ENCODE data around the gene ACTR3. TPM values are rescaled to one million over a fixed set of nuclear protein-coding genes. Genes with fewer than 3 reads are reported as not detected.

The ACTR3 gene
- total RNA-seq, 2 experiments from 2014 or later = 442 to 449 TPM

DNA sequence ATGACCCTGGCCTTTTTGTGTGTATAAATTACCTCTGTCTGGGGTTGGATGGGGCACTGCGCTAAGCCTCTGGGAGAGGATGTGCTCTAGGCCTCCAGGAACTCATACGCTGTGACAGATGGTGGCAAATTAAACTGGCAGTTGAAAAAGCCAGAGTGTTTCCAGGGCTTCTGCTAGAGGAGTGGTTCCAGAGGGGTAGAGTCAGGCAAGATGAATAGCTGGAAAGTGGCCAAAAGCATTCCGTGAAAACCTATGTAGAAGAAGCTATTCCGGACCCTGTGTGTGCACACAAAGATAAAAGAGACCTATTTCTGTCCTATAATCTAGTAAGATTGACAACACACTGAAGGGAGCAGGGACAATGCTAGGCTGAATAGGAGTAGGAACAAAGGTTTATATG is 84.8 kb downstream of the ACTR3 start:
- Mint-ChIP-seq H3K27ac (no peak overlapping the region), H3K4me1 (ENCODE audit: low read depth) (peaks cover 11% of the 10 kb centered on the region), H3K9me3 (no peaks in the 10 kb centered on the region), H3K27me3 (no peaks in the 10 kb centered on the region), H3K36me3 (ENCODE audit: low read depth) (peaks cover 12% of the 10 kb centered on the region), H3K4me3 (no peak overlapping the region)
- intact Hi-C loops (cut with micrococcal nuclease) = loop anchor here (5.0 kb wide), 1 partner anchor 82 kb away; the partner anchor contains the start of gene ACTR3
- CTCF ChIA-PET = interaction anchor here (1.2 kb wide), 1 partner anchor 45 kb away, joined by 3 read pairs; no protein-coding TSS in a partner anchor
- TF ChIP-seq, protein P1, sequence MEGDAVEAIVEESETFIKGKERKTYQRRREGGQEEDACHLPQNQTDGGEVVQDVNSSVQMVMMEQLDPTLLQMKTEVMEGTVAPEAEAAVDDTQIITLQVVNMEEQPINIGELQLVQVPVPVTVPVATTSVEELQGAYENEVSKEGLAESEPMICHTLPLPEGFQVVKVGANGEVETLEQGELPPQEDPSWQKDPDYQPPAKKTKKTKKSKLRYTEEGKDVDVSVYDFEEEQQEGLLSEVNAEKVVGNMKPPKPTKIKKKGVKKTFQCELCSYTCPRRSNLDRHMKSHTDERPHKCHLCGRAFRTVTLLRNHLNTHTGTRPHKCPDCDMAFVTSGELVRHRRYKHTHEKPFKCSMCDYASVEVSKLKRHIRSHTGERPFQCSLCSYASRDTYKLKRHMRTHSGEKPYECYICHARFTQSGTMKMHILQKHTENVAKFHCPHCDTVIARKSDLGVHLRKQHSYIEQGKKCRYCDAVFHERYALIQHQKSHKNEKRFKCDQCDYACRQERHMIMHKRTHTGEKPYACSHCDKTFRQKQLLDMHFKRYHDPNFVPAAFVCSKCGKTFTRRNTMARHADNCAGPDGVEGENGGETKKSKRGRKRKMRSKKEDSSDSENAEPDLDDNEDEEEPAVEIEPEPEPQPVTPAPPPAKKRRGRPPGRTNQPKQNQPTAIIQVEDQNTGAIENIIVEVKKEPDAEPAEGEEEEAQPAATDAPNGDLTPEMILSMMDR (IDR thresholded peaks at IDR 0.05) = no peak
- ATAC-seq (no peak), DNase-seq (no peak)
- POLR2A ChIA-PET = no interaction called here

DNA sequence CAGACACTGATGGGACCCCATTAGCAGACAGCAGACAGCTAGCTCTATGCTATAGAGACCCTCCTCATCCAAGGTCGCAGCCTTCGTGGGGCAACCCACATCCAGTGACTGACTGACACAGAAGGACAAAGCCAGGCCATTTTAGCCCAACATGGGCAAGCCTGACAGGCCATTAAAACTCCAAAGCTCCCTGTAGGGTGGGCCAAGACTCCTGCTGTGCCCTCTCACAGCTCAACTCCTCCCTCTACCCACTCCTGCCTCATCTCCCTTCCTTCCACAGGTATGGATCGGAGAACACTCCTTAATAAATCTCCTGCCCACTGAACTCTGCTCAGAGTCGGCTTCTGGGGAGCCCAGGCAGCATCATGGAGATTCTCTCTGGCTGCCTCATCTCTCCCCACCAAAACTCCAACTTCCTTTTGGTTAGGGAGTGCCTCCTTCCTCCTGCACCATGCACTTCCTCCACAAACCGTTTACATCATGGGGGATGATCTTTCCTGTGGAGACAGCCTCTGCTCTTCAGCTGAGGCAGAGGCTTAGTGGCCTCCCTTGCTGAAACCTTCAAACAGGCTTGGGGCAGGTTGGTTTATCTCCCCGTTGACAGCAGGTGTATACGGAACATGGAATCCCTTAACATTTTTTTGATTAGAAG is 86.5 kb downstream of the ACTR3 start:
- Mint-ChIP-seq H3K4me3 (no peak overlapping the region), H3K9me3 (peaks cover 3% of the 10 kb centered on the region), H3K27ac (peak overlapping the region; percentile 25), H3K4me1 (ENCODE audit: low read depth) (peaks cover 9% of the 10 kb centered on the region), H3K36me3 (ENCODE audit: low read depth) (peaks cover 15% of the 10 kb centered on the region), H3K27me3 (no peaks in the 10 kb centered on the region)
- TF ChIP-seq, protein P1 (IDR thresholded peaks at IDR 0.05) = no peak
- DNase-seq (no peak), ATAC-seq (no peak)
- POLR2A ChIA-PET = interaction anchor here (0.9 kb wide), 1 partner anchor 8 kb away, joined by 3 read pairs; no protein-coding TSS in a partner anchor
- CTCF ChIA-PET = interaction anchor here (0.5 kb wide), 1 partner anchor 221 kb away, joined by 3 read pairs; no protein-coding TSS in a partner anchor
- intact Hi-C loops (cut with micrococcal nuclease) = loop anchor here (5.0 kb wide), 1 partner anchor 84 kb away; the partner anchor contains the start of gene ACTR3

DNA sequence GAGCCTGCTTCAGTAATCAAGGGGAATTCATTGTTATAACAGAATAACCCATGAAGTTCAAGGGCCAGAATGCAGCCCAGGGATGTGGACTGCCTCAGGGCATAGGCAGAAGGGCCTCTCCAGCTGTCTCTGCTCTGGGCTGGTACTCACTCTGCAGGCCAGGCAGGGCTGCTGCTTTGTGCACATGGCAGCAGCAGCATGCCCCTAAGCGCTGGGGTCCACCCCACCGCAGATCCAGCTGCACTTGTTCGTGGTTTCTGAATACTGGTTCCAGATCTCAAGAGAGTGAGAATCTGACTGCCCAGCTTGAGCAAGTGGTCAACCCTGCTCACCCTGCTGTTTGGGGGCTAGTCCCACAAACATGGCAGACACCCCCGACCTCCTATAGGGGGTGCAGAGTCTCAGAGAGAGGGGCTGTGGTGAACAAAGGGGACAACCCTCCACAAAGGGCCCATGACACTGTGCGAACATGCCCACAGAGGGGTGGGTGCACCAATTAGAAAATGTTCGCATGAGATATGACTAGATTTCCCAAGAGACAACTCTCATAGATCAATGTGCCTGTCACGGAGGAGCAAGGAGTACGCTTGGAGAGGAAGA is 87.3 kb downstream of the ACTR3 start:
- intact Hi-C loops (cut with micrococcal nuclease) = loop anchor here (5.0 kb wide), 1 partner anchor 85 kb away; the partner anchor contains the start of gene ACTR3
- no peak overlapping the region for H3K4me3 Mint-ChIP-seq
- POLR2A ChIA-PET = interaction anchor here (0.9 kb wide), 1 partner anchor 9 kb away, joined by 3 read pairs; no protein-coding TSS in a partner anchor
- ATAC-seq (no peak), DNase-seq (no peak)
- no peak overlapping the region for H3K27ac Mint-ChIP-seq
- peaks cover 15% of the 10 kb centered on the region for H3K36me3 Mint-ChIP-seq (ENCODE audit: low read depth)
- peaks cover 3% of the 10 kb centered on the region for H3K9me3 Mint-ChIP-seq
- CTCF ChIA-PET = interaction anchor here (0.7 to 2.1 kb wide), 4 partner anchors 9 to 220 kb away, joined by 3 to 13 read pairs (median 4); partner anchors contain the start of gene SLC35F5
- TF ChIP-seq, protein P1 (IDR thresholded peaks at IDR 0.05) = no peak
- H3K4me1 Mint-ChIP-seq (ENCODE audit: low read depth) = peaks cover 9% of the 10 kb centered on the region
- H3K27me3 Mint-ChIP-seq = no peaks in the 10 kb centered on the region

DNA sequence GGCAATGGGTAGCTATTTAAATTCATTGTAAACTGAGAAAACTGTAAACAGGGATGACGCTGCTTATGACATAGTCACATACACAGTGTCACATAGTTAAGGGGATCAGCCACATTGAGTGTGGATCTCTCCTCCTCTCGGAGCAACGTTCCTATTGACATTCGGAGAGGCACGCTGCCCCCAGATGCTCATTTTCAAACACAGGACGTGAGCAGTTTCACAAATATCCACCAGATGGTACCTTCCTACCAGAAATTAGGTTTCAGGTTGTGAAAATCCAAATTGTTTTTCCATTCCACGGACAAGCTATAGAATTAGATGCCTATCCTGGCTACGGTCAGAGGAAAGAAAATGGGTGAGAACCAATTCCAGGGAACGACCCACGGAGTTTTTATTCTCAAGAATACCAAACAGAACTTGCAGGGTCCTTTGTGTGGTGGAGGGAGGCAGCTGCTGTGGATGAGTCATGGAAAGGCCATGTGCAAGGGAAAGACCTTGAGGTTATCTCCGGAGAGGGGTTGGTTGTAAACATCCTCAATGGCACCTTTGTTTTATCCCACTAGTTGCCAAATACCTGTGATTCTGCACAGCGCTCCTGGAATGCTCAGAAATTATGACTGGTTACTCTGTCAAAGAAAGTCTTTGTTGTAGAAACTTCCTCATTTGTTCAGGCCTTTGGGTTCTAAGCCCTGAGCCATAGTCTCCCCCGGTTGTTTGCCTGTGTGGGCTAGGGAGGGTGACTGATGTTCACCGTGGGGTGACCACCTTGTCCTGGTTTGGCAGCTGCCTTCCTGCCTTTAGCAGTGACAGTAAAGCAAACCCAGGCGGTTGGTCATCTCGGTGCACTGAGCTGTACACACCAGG is 88.0 kb downstream of the ACTR3 start:
- CTCF ChIA-PET = interaction anchor here (0.7 to 3.7 kb wide), 11 partner anchors 10 to 373 kb away, joined by 3 to 17 read pairs (median 4); partner anchors contain the start of gene SLC35F5
- Mint-ChIP-seq H3K4me1 (ENCODE audit: low read depth) (peaks cover 5% of the 10 kb centered on the region), H3K4me3 (no peak overlapping the region), H3K27ac (no peak overlapping the region), H3K36me3 (ENCODE audit: low read depth) (peaks cover 11% of the 10 kb centered on the region), H3K27me3 (no peaks in the 10 kb centered on the region), H3K9me3 (peaks cover 3% of the 10 kb centered on the region)
- POLR2A ChIA-PET = interaction anchor here (0.9 to 1.2 kb wide), 2 partner anchors 10 to 14 kb away, joined by 3 read pairs; no protein-coding TSS in a partner anchor
- TF ChIP-seq, protein P1 (IDR thresholded peaks at IDR 0.05) = no peak
- peak; percentile 31 for ATAC-seq
- no peak for DNase-seq
- intact Hi-C loops (cut with micrococcal nuclease) = loop anchor here (5.0 kb wide), 1 partner anchor 86 kb away; the partner anchor contains the start of gene ACTR3

Data from activated CD8-positive, alpha-beta T cell treated with anti-CD3 and anti-CD28 coated beads for 36 hours (primary cell).